GM21619 (cell line): ENCODE results near the gene FAM241B.

Source experiments
- ATAC-seq: cut with Tn5 transposase; IDR thresholded peaks from one replicate; pipeline ENCODE4 v1.9.1; 2021; ENCODE audit not compliant: unreplicated experiment

Gene FAM241B

DNA sequence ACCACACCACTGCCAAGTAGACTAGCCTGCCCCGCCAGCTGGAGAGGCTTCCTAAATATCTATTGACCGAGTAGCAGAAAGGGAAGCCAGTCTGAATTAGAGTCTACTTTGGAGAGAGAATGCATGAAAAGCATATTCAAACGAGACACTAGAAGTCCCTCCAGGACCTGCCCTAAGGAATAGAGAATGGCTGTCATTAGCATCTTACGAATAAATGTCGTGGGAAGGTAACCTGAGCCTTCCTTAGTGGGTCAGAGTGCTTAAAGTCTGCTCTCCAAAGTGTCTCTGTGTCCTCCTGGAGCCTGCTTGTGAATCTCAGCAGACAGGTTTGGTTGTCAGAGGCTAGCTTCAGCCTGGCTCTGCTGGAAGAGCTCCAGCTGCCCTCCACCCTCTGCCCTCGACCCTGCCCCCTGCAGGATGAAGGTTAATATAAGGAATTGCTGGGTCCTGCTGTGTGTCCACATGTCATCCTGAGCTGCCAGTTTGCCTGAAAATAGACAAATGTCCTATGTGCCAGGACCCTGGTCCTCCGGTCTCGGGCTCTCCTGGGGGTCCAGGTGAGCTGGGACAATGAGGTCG lies 33.4 kb downstream of the FAM241B start:
- ATAC-seq, result no peak

DNA sequence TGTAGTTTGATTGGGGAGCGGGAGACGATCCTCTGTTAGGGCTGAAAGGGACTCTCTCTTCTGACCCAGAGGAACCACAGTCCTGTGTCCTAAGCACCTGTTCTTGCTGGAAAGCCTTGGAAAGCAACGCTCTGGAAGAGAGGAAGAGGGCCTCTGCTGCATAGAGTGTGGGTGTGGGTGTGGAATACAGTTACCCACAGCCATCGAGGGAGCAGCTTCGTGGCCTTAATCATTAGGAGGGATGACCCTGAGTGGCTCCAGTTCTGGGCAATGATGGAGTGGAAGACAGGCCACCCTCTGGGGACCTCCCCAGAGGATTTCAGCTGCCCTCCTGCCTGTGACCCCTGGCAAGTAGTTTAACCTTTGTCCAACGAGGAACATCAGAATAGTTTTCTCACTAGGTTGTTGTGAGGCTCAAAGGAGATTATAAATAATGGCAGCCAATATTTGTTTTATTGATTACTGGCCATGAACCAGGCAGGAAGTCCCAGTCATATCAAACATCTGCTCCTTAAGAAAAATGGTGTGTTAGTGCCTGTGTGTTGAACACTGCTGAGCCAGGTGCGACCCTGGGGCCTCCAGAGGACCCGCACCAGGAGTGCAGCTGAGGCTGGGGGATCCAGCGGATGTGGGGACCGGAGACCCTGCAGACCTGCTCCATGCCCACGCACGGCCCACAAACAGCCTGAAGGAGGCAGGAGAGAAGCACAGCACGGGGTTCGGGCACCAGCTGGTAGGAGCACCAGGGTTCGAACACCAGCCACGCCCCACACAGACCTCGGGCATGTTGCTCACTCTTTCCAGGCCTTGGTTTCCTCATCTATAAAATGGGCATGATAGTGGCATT lies 35.6 kb downstream of the FAM241B start:
- no peak for ATAC-seq

DNA sequence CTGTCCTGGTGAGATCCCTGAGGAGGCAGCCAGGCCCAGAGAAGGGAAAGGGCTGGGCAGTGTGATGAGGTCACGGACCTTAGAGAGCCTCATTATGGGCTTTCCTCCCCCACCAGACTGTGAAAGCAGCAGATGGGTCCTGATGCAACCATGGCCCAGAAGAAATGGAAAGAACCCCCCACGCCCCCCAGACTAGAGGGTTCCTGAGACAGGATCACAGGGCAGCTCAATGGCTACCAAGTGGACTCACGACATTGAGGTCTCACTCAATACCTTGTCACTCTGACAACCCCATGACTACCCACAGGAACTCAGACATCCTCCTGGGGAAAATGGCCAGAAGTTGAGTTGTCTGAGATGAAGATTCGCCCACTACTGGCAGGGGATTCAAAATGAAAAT lies 36.7 kb downstream of the FAM241B start:
- no peak for ATAC-seq

DNA sequence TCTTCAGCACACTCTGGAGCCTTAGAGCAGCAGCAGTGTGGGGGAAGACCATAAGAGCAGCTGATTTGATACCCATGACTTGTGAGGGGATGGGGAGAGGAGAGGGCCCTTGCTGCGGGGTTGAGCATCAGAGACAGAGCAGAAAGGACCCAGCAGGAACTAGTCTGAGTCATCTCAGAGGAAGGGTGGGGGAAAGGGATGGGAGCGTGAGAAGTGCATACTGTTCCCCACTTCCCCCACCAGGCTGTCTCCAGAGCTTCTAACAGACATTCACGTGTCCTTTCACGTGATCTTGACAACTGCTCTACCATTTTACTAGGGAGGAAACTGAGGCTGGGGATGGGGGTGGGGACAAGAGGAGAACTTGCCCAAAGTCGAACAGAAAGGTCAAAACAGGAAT lies 38.7 kb downstream of the FAM241B start:
- ATAC-seq, result no peak

DNA sequence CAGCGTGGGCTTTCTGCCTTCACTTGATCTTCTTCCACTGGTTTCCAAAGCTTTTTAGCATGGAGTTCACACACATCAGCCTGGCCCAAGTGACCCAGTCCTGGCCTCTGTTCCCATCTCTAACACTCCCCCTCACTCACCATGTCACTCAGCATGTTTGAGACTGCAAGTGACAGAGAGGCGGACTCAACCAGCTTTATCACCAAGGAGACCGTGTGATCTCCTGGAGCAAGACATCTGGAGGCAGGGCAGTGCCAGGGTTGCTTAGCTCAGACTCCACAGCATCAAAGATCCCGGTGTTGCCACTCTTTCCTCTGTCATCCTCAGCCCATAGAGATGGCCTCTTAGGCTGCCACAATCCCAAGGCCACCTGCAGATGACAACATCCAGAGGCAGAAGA lies 39.4 kb downstream of the FAM241B start:
- ATAC-seq, result no peak

DNA sequence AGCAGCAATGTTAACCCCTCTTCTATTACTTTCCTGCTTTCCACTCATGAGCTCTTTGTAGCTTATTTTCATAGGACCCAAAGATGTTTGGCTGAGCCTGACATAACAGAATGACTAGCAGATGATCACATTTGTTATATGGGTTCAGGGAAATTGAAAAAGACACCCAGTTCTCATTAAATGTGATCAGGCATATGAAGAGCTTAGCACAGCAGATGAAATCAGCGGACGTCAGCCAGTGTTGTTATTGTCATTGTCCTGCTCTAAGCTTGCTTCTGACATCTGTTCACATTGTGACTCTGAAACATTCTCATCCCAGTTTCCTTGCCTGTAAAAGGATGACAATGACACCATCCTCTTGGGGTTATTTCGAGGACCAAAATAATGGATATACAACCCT lies 43.5 kb downstream of the FAM241B start:
- no peak for ATAC-seq

DNA sequence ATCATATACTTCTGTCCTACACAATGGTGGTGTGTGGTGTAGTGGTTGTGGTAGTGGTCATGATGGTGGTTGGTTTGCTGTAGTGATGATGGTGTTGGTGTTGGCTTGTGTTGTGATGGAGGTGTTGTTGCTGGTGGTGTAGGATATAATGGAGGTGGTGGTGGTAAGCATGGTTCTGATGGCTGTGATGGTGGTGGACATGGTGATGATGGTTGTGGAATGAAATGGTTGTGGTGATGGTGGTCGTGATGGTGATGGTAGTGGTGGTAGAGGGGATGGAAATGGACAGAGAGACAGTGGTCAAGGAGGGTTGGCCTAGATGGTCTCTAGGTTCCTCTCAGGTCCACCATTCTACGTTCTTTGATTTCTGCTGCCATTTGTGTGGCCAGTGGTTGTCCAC lies 44.7 kb downstream of the FAM241B start:
- ATAC-seq, result no peak

DNA sequence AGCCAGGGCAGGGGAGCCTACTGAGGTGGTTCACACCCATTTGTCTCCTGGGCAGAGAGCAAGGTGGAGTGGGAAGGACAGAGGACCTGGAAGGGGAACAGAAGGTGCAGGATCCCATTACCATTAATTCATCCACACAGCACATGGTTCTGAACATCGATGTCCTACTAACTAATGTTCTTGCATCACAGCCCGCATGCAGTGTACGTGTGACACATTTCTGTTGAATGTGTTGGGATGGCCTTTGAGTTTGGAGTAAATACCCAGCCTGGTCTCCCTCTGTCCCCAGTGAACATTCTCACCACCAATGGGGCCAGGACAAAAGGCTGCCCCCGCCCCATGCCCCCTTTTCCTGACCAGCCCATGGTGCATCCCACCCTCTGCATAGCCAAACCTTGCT lies 46.3 kb downstream of the FAM241B start:
- no peak for ATAC-seq

DNA sequence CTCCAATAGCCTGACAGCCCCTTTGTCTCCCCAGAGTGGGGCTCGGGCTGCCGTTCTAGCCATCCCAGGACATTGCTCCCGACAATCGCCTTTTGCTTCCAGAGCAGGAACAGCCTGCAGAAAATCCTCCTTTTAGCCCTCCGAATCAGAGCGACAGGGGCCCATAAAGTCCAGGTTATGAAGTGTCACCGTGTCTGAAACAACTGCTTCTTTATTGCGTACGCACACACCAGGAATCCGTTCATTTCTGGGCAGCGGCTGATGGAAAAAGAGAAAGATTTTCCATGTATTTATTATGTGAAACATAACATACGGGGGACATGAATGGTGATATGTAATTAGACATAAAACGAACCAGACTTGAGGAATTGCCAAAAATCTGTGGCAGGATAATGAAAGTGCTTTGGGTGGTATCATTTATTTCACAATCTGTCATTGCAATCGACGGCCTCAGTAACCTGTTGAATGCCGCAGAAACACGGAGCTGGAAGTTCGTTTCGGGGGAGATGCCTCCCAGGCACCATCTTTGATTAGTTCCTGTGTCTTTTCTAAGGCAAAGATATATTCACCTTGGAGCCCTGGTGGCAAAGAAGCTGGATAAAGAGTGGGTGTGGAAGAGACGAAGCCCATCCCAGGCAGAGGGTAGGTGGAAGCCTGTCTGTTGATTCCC lies 48.1 kb downstream of the FAM241B start:
- ATAC-seq, result no peak

DNA sequence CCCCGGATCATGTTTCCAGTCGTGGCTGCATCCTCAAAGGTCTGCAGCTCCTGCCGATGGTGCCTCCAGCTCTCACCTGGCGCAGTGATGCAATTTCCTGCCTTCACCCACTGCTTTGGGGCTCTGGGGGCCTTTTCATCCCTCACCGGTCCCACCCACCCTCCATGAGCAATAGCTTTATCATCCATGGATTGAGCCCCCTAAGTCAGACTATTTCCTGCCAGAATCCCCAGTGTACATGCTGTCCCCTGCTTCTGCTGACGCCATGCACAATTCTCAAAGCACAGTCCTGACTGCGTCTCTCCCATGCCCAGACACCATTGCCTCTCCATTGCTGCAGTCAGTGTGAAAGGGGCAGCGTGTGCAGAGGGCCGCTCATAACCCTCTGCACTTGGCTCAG lies 49.7 kb downstream of the FAM241B start:
- no peak for ATAC-seq

DNA sequence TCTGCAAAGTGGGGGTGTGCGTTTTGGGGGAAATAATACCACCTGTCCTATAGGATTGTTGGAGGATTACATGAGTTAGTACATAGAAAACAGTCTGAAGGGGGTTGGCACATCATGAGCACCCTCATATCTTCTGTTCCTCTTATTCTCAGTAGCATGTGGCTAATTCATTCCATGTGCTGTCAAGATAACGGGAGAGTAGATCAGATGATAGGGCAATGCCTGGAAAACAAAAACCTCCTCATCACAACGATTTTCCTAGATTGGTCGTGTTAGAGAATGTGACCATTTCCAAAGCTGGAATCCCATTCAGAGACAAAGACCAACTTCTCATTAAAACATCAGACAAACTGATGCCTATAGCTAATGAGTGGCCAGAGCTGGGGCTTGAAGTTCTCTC lies 50.6 kb downstream of the FAM241B start:
- no peak for ATAC-seq

DNA sequence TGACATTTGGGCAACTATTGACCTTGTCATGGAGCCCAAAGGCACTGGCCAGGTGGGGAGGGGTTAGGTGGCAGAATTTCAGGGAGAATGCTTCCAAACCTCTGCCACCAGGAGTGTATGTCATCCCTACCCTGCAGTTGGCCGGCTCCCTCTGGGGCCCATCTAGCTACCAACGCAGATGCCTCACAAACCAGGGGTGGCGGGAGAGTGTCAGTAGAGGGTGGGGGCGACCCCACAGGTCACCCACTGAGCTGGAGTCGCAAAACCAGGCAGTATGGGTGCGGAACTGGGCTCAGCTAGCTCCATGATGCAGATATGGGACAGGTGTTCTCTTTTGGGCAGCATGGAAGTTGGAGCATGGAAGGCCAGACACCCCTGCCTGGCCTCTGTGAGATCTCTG lies 51.4 kb downstream of the FAM241B start:
- no peak for ATAC-seq

DNA sequence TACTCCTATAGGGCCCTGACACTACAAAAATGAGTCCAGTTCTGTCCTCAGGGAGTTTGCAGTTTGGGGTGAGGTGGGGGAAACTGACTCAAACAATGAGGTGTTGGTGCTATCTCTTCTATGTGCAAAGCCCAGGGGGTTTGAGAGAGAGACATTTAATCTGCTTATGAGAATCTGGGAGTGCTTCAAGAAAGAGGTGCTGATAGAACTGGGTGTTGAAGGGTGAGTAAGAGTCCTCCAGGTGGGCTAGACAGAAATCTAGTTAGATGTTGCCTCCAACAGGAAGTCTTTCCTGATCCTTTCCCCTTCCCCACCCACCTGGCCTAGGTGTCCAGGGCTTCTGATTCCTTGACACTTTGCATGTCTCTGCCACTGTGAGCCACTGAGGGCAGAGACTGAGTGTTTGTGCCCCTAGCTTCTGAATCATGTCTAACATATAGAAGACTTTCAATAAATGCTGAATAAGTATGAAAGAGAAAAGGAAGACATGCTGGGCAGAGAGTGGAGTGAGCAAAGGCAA lies 53.0 kb downstream of the FAM241B start:
- ATAC-seq, result no peak
